HepG2 (cell line): ENCODE results near the gene ZFHX3.

Experiments
- CBX5 ChIP-seq: sonication (generic); formaldehyde crosslinking; IDR thresholded peaks from 2 replicates; pipeline ENCODE4 v1.4.0; 2020; ENCODE audit warnings: missing genetic modification reagents, borderline replicate concordance
- HDAC2 ChIP-seq: sonication (generic); formaldehyde crosslinking; IDR thresholded peaks from 2 replicates; pipeline ENCODE4 v1.4.0; 2020; ENCODE audit warnings: missing genetic modification reagents
- ZNF616 ChIP-seq: sonication (generic); formaldehyde crosslinking; IDR thresholded peaks from 2 replicates; pipeline ENCODE4 v1.5.0; 2020; ENCODE audit warnings: low read depth, mild to moderate bottlenecking, missing genetic modification reagents

GRCh38 chr16:73056921-73057290 lies 9.0 kb upstream of the ZFHX3 start:
- TF ChIP-seq HDAC2 (CRISPR knock-in tag) (no peak), CBX5 (CRISPR knock-in tag) (no peak), ZNF616 (CRISPR knock-in tag) (no peak)
